ENCODE data around the gene XRCC1. TPM values are rescaled to one million over a fixed set of nuclear protein-coding genes. Genes with fewer than 3 reads are reported as not detected.

Gene XRCC1
- total and polyA plus RNA-seq, 9 of the 15 experiments (the other 6 are each of a cell fraction or from before 2014, with no cell fraction given), result 1.5 to 36.9 (median 24.9) TPM

DNA sequence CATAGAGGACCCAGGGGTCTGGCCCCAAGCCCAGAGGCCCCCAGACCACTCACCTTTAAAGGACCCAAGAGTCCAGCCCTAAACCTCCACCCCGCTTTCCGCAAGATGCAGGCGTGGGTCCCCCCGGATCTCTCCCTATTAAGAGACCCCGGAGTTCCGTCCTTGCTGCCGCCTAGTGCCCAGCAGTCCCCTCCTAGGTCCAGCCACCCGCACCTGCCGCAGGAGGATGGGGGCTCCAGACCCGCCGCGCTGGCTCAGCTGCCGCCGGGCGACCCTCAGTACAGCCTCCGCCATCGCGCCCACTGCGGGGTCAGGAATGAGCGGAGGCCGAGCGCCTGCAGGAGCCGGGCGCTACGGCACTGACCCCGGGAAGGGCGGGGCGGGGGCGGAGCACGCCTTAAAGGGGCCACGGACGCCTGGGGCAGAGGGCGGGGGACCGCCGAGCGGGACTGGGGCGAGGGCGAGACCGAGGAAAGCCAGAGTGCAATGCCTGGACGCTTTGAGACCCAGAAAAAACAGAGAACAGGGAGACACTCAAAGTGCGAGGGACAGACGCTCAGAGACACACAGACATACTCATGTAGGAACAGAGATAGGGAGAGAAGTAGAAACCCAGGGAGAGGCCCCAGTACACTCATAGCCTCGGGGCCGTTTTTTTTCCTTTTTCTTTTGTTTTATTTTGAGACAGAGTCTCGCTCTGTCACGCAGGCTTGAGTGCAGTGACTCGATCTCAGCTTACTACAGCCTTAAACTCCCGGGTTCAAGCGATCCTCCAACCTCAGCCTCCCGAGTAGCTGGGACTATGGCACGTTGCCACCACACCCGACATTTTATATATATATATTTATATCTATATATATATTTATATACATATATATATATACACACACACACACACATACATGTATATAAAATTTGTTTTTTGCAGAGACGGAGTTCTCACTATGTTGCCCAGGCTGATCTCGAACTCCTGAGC, 48.2 kb downstream of the XRCC1 start, which contains the start of gene ETHE1 (continued):
- TF ChIP-seq, protein P1, sequence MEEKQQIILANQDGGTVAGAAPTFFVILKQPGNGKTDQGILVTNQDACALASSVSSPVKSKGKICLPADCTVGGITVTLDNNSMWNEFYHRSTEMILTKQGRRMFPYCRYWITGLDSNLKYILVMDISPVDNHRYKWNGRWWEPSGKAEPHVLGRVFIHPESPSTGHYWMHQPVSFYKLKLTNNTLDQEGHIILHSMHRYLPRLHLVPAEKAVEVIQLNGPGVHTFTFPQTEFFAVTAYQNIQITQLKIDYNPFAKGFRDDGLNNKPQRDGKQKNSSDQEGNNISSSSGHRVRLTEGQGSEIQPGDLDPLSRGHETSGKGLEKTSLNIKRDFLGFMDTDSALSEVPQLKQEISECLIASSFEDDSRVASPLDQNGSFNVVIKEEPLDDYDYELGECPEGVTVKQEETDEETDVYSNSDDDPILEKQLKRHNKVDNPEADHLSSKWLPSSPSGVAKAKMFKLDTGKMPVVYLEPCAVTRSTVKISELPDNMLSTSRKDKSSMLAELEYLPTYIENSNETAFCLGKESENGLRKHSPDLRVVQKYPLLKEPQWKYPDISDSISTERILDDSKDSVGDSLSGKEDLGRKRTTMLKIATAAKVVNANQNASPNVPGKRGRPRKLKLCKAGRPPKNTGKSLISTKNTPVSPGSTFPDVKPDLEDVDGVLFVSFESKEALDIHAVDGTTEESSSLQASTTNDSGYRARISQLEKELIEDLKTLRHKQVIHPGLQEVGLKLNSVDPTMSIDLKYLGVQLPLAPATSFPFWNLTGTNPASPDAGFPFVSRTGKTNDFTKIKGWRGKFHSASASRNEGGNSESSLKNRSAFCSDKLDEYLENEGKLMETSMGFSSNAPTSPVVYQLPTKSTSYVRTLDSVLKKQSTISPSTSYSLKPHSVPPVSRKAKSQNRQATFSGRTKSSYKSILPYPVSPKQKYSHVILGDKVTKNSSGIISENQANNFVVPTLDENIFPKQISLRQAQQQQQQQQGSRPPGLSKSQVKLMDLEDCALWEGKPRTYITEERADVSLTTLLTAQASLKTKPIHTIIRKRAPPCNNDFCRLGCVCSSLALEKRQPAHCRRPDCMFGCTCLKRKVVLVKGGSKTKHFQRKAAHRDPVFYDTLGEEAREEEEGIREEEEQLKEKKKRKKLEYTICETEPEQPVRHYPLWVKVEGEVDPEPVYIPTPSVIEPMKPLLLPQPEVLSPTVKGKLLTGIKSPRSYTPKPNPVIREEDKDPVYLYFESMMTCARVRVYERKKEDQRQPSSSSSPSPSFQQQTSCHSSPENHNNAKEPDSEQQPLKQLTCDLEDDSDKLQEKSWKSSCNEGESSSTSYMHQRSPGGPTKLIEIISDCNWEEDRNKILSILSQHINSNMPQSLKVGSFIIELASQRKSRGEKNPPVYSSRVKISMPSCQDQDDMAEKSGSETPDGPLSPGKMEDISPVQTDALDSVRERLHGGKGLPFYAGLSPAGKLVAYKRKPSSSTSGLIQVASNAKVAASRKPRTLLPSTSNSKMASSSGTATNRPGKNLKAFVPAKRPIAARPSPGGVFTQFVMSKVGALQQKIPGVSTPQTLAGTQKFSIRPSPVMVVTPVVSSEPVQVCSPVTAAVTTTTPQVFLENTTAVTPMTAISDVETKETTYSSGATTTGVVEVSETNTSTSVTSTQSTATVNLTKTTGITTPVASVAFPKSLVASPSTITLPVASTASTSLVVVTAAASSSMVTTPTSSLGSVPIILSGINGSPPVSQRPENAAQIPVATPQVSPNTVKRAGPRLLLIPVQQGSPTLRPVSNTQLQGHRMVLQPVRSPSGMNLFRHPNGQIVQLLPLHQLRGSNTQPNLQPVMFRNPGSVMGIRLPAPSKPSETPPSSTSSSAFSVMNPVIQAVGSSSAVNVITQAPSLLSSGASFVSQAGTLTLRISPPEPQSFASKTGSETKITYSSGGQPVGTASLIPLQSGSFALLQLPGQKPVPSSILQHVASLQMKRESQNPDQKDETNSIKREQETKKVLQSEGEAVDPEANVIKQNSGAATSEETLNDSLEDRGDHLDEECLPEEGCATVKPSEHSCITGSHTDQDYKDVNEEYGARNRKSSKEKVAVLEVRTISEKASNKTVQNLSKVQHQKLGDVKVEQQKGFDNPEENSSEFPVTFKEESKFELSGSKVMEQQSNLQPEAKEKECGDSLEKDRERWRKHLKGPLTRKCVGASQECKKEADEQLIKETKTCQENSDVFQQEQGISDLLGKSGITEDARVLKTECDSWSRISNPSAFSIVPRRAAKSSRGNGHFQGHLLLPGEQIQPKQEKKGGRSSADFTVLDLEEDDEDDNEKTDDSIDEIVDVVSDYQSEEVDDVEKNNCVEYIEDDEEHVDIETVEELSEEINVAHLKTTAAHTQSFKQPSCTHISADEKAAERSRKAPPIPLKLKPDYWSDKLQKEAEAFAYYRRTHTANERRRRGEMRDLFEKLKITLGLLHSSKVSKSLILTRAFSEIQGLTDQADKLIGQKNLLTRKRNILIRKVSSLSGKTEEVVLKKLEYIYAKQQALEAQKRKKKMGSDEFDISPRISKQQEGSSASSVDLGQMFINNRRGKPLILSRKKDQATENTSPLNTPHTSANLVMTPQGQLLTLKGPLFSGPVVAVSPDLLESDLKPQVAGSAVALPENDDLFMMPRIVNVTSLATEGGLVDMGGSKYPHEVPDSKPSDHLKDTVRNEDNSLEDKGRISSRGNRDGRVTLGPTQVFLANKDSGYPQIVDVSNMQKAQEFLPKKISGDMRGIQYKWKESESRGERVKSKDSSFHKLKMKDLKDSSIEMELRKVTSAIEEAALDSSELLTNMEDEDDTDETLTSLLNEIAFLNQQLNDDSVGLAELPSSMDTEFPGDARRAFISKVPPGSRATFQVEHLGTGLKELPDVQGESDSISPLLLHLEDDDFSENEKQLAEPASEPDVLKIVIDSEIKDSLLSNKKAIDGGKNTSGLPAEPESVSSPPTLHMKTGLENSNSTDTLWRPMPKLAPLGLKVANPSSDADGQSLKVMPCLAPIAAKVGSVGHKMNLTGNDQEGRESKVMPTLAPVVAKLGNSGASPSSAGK (IDR thresholded peaks at IDR 0.05), result peak; percentile 90
- no peak for TF ChIP-seq PHTF2 (CRISPR knock-in tag; IDR thresholded peaks at IDR 0.05)
- TF ChIP-seq, protein P2, sequence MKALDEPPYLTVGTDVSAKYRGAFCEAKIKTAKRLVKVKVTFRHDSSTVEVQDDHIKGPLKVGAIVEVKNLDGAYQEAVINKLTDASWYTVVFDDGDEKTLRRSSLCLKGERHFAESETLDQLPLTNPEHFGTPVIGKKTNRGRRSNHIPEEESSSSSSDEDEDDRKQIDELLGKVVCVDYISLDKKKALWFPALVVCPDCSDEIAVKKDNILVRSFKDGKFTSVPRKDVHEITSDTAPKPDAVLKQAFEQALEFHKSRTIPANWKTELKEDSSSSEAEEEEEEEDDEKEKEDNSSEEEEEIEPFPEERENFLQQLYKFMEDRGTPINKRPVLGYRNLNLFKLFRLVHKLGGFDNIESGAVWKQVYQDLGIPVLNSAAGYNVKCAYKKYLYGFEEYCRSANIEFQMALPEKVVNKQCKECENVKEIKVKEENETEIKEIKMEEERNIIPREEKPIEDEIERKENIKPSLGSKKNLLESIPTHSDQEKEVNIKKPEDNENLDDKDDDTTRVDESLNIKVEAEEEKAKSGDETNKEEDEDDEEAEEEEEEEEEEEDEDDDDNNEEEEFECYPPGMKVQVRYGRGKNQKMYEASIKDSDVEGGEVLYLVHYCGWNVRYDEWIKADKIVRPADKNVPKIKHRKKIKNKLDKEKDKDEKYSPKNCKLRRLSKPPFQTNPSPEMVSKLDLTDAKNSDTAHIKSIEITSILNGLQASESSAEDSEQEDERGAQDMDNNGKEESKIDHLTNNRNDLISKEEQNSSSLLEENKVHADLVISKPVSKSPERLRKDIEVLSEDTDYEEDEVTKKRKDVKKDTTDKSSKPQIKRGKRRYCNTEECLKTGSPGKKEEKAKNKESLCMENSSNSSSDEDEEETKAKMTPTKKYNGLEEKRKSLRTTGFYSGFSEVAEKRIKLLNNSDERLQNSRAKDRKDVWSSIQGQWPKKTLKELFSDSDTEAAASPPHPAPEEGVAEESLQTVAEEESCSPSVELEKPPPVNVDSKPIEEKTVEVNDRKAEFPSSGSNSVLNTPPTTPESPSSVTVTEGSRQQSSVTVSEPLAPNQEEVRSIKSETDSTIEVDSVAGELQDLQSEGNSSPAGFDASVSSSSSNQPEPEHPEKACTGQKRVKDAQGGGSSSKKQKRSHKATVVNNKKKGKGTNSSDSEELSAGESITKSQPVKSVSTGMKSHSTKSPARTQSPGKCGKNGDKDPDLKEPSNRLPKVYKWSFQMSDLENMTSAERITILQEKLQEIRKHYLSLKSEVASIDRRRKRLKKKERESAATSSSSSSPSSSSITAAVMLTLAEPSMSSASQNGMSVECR (CRISPR knock-in tag; IDR thresholded peaks at IDR 0.05), result no peak; the same call in 1 of the 2 replicates
- no peak for TF ChIP-seq YBX1 (IDR thresholded peaks at IDR 0.05)
- TF ChIP-seq FOSL1 (tag; conservative IDR thresholded peaks at IDR 0.05), result no peak
- peak; percentile 86 for TF ChIP-seq RBFOX2 (IDR thresholded peaks at IDR 0.05; ENCODE audit: low read depth, low read length)
- TF ChIP-seq, protein P3, sequence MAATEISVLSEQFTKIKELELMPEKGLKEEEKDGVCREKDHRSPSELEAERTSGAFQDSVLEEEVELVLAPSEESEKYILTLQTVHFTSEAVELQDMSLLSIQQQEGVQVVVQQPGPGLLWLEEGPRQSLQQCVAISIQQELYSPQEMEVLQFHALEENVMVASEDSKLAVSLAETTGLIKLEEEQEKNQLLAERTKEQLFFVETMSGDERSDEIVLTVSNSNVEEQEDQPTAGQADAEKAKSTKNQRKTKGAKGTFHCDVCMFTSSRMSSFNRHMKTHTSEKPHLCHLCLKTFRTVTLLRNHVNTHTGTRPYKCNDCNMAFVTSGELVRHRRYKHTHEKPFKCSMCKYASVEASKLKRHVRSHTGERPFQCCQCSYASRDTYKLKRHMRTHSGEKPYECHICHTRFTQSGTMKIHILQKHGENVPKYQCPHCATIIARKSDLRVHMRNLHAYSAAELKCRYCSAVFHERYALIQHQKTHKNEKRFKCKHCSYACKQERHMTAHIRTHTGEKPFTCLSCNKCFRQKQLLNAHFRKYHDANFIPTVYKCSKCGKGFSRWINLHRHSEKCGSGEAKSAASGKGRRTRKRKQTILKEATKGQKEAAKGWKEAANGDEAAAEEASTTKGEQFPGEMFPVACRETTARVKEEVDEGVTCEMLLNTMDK (IDR thresholded peaks at IDR 0.05; ENCODE audit: borderline replicate concordance, insufficient read depth, low read depth, low read length, poor library complexity, severe bottlenecking), result no peak
